Muscle of leg (tissue), 11 donors: Measurements from ENCODE around the gene LTBP2. TPM values are rescaled to one million over a fixed set of nuclear protein-coding genes. Genes with fewer than 3 reads are reported as not detected.

ENCODE experiments used
- DNase-seq: peaks from one replicate; pipeline ENCODE4 v3.0.0; 2013
- H3K27ac ChIP-seq: one replicate; pipeline ENCODE4 v1.5.1; 2013; ENCODE audit warnings: mild to moderate bottlenecking, low read length, control low read depth
- H3K27me3 ChIP-seq: one replicate; pipeline ENCODE4 v1.6.1; 2013; ENCODE audit warnings: low read length; ENCODE audit not compliant: control insufficient read depth, insufficient read depth
- H3K36me3 ChIP-seq: one replicate; pipeline ENCODE4 v1.6.1; 2013; ENCODE audit warnings: low read length; ENCODE audit not compliant: control insufficient read depth, insufficient read depth
- H3K4me1 ChIP-seq: one replicate; pipeline ENCODE4 v1.6.1; 2013; ENCODE audit warnings: low read length; ENCODE audit not compliant: control insufficient read depth, insufficient read depth
- H3K4me3 ChIP-seq: one replicate; pipeline ENCODE4 v1.5.1; 2013; ENCODE audit warnings: low read length, control low read depth
- H3K9me3 ChIP-seq: replicated peaks from 2 replicates; pipeline ENCODE4 v1.6.1; 2013; ENCODE audit warnings: low read depth, low read length; ENCODE audit not compliant: control insufficient read depth
- WGBS: methylation state at CpG from one replicate; pipeline ENCODE4 v1.1.5; 2013; ENCODE audit warnings: missing lambda C conversion rate; ENCODE audit not compliant: insufficient coverage; 5-methylcytosine and 5-hydroxymethylcytosine counted together
- polyA plus RNA-seq, 8 donors: library from polyadenylated mRNA; unstranded; fragments of 120-200 nt; gene quantifications; one replicate each; pipeline versions ENCODE4 v1.2.1 to v1.2.3, GENCODE V29; 2013; ENCODE audit warnings: inconsistent platforms in 1 of 8, low replicate concordance in 1 of 8; ENCODE audit not compliant: insufficient read length in 8 of 8, insufficient read depth in 1 of 8
- total RNA-seq: library from RNA; stranded (reverse); fragments of 120-200 nt; gene quantifications from one replicate; pipeline ENCODE4 v1.2.4, GENCODE V29; 2013

The LTBP2 gene
- total and polyA plus RNA-seq, 9 donors: 4.9 to 19.2 (median 10.4) TPM

GRCh38 chr14:74475678-74476077 lies 136.4 kb downstream of the LTBP2 start:
- Histone ChIP-seq H3K36me3 (peaks cover 30% of the 10 kb centered on the region), H3K4me3 (no peak overlapping the region), H3K9me3 (no peaks in the 10 kb centered on the region), H3K27ac (no peak overlapping the region), H3K4me1 (peaks cover 2% of the 10 kb centered on the region), H3K27me3 (no peaks in the 10 kb centered on the region)
- no peak for DNase-seq
- WGBS: no CpG with 5 or more reads among the region's 3 CpGs

GRCh38 chr14:74474376-74474775 lies 137.7 kb downstream of the LTBP2 start:
- DNase-seq: peak; percentile 27
- Histone ChIP-seq H3K4me1 (peaks cover 2% of the 10 kb centered on the region), H3K9me3 (no peaks in the 10 kb centered on the region), H3K27ac (no peak overlapping the region), H3K36me3 (peaks cover 26% of the 10 kb centered on the region), H3K4me3 (no peak overlapping the region), H3K27me3 (no peaks in the 10 kb centered on the region)
- WGBS: no CpG with 5 or more reads among the region's 2 CpGs

- no peak overlapping the region for H3K27ac ChIP-seq
- WGBS: no CpG with 5 or more reads among the region's 2 CpGs
- H3K36me3 ChIP-seq: peaks cover 23% of the 10 kb centered on the region
- no peaks in the 10 kb centered on the region for H3K9me3 ChIP-seq
- H3K4me1 ChIP-seq: peaks cover 2% of the 10 kb centered on the region
- H3K27me3 ChIP-seq: no peaks in the 10 kb centered on the region
- DNase-seq: no peak
- H3K4me3 ChIP-seq: no peak overlapping the region
Measured at GRCh38 chr14:74472601-74473000, 139.4 kb downstream of the LTBP2 start.

- Histone ChIP-seq H3K9me3 (no peaks in the 10 kb centered on the region), H3K27ac (no peak overlapping the region), H3K4me3 (no peak overlapping the region), H3K36me3 (peaks cover 20% of the 10 kb centered on the region), H3K27me3 (no peaks in the 10 kb centered on the region), H3K4me1 (peaks cover 2% of the 10 kb centered on the region)
- WGBS: 56% methylated on average over 3 of the region's 7 CpGs
- DNase-seq: no peak
Measured at GRCh38 chr14:74469548-74470518, 142.2 kb downstream of the LTBP2 start.

- WGBS: 91% methylated on average over 3 of the region's 3 CpGs
- DNase-seq: no peak
Measured at GRCh38 chr14:74468513-74468912, 143.5 kb downstream of the LTBP2 start.

GRCh38 chr14:74465335-74465734 lies 146.7 kb downstream of the LTBP2 start:
- no peaks in the 10 kb centered on the region for H3K9me3 ChIP-seq
- no peaks in the 10 kb centered on the region for H3K4me1 ChIP-seq
- no peaks in the 10 kb centered on the region for H3K27me3 ChIP-seq
- no CpG with 5 or more reads among the region's 2 CpGs for WGBS
- H3K36me3 ChIP-seq: no peaks in the 10 kb centered on the region
- no peak for DNase-seq
- no peak overlapping the region for H3K4me3 ChIP-seq
- H3K27ac ChIP-seq: no peak overlapping the region

More at GRCh38 chr14:74468513-74468912, 143.5 kb downstream of the LTBP2 start:
- Histone ChIP-seq H3K27ac (no peak overlapping the region), H3K9me3 (no peaks in the 10 kb centered on the region), H3K4me3 (no peak overlapping the region), H3K4me1 (no peaks in the 10 kb centered on the region), H3K36me3 (peaks cover 9% of the 10 kb centered on the region), H3K27me3 (no peaks in the 10 kb centered on the region)

GRCh38 chr14:74464785-74465184 lies 147.3 kb downstream of the LTBP2 start:
- Histone ChIP-seq H3K36me3 (no peaks in the 10 kb centered on the region), H3K4me3 (no peak overlapping the region), H3K9me3 (no peaks in the 10 kb centered on the region), H3K27me3 (no peaks in the 10 kb centered on the region), H3K27ac (no peak overlapping the region), H3K4me1 (no peaks in the 10 kb centered on the region)
- no CpG with 5 or more reads among the region's 3 CpGs for WGBS
- no peak for DNase-seq

GRCh38 chr14:74463697-74464096 lies 148.3 kb downstream of the LTBP2 start:
- DNase-seq: no peak
- no peaks in the 10 kb centered on the region for H3K4me1 ChIP-seq
- no peaks in the 10 kb centered on the region for H3K36me3 ChIP-seq
- H3K27ac ChIP-seq: no peak overlapping the region
- H3K27me3 ChIP-seq: no peaks in the 10 kb centered on the region
- H3K9me3 ChIP-seq: no peaks in the 10 kb centered on the region
- no peak overlapping the region for H3K4me3 ChIP-seq
- 67% methylated on average over 4 of the region's 5 CpGs for WGBS

GRCh38 chr14:74462993-74463392 lies 149.0 kb downstream of the LTBP2 start:
- Histone ChIP-seq H3K27ac (no peak overlapping the region), H3K36me3 (no peaks in the 10 kb centered on the region), H3K4me1 (no peaks in the 10 kb centered on the region), H3K9me3 (no peaks in the 10 kb centered on the region), H3K27me3 (no peaks in the 10 kb centered on the region), H3K4me3 (no peak overlapping the region)
- no peak for DNase-seq
- WGBS: 79% methylated on average over 3 of the region's 3 CpGs

- WGBS: 57% methylated on average over 6 of the region's 6 CpGs
- no peaks in the 10 kb centered on the region for H3K9me3 ChIP-seq
- H3K4me3 ChIP-seq: no peak overlapping the region
- H3K4me1 ChIP-seq: no peaks in the 10 kb centered on the region
- DNase-seq: no peak
- H3K36me3 ChIP-seq: no peaks in the 10 kb centered on the region
- H3K27ac ChIP-seq: no peak overlapping the region
- no peaks in the 10 kb centered on the region for H3K27me3 ChIP-seq
Measured at GRCh38 chr14:74459976-74460375, 152.1 kb downstream of the LTBP2 start.
